Prostate gland (tissue), 2 donors: Measurements from ENCODE around the gene FERMT3.

ENCODE experiments used
- POLR2A ChIP-seq: fragments of 450-650 bp; IDR thresholded peaks from one replicate; pipeline ENCODE4 v1.6.1; 2016; ENCODE audit warnings: antibody characterized with exemption, mild to moderate bottlenecking
- POLR2AphosphoS5 ChIP-seq: sonication (generic); formaldehyde crosslinking; IDR thresholded peaks from one replicate; pipeline ENCODE4 v1.6.1; 2017; ENCODE audit warnings: antibody characterized with exemption
- TF ChIP-seq, protein P1 (sequence below), 4 experiments: fragments of 200-600 bp in 2 of 4; fragments of 450-650 bp in 2 of 4; sonication (generic) in 2 of 4; IDR thresholded peaks; 1 replicate in 3 of 4; 2 replicates in 1 of 4; pipeline ENCODE4 v1.5.1; 2016 to 2019; ENCODE audit warnings: antibody characterized with exemption in 4 of 4, mild to moderate bottlenecking in 2 of 4, moderate library complexity in 2 of 4

DNA sequence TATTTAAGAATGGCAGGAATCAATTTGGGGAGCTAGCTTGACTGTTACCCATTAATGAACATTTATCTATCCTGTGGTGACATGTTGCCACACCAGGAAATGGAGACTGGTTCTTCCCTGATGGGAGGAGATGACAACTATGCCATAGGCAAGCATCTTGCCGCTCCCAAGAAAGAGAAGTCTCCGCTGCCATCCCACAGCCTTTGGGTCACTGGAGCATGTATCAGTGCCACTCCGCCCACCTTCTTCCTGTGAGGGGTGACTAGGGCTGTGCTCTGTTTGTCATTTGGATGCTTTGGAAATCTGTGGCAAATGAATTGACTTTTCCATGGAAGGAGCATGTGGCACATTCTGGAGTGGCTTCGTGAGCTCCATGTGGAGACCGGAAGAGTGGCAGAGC, 14.1 kb upstream of the FERMT3 start:
- TF ChIP-seq, protein P1, sequence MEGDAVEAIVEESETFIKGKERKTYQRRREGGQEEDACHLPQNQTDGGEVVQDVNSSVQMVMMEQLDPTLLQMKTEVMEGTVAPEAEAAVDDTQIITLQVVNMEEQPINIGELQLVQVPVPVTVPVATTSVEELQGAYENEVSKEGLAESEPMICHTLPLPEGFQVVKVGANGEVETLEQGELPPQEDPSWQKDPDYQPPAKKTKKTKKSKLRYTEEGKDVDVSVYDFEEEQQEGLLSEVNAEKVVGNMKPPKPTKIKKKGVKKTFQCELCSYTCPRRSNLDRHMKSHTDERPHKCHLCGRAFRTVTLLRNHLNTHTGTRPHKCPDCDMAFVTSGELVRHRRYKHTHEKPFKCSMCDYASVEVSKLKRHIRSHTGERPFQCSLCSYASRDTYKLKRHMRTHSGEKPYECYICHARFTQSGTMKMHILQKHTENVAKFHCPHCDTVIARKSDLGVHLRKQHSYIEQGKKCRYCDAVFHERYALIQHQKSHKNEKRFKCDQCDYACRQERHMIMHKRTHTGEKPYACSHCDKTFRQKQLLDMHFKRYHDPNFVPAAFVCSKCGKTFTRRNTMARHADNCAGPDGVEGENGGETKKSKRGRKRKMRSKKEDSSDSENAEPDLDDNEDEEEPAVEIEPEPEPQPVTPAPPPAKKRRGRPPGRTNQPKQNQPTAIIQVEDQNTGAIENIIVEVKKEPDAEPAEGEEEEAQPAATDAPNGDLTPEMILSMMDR (IDR thresholded peaks at IDR 0.05), result no peak
- TF ChIP-seq POLR2AphosphoS5 (no peak), POLR2A (no peak)
